Keratinocyte (primary cell): ENCODE data around the gene NAPA. TPM values are rescaled to one million over a fixed set of nuclear protein-coding genes. Genes with fewer than 3 reads are reported as not detected.

Source experiments
- DNase-seq: peaks from one replicate; pipeline ENCODE4 v3.0.0-alpha.2; 2011; ENCODE audit warnings: low read depth, missing footprints, low spot score
- FAIRE-seq: peaks from 2 replicates; lab custom pipeline; 2011; peaks lifted over from hg19 to GRCh38; lab: Jason Lieb, UNC
- H2AFZ ChIP-seq: 2 replicates; pipeline ENCODE4 v1.6.0; 2012; ENCODE audit warnings: low read length, control low read depth, inconsistent platforms; ENCODE audit not compliant: control insufficient read depth
- H3K27ac ChIP-seq: 2 replicates; pipeline ENCODE4 v1.5.1; 2011; ENCODE audit warnings: low read length; ENCODE audit not compliant: control insufficient read depth, insufficient read depth
- H3K27me3 ChIP-seq: 3 replicates; pipeline ENCODE4 v1.6.0; 2011; ENCODE audit warnings: low read length; ENCODE audit not compliant: control insufficient read depth, insufficient read depth; ENCODE audit errors: extremely low read depth
- H3K36me3 ChIP-seq, 2 experiments: 2 replicates in 1 of 2; 3 replicates in 1 of 2; pipeline ENCODE4 v1.5.1; 2011; ENCODE audit warnings: low read length in 2 of 2, mild to moderate bottlenecking in 1 of 2; ENCODE audit not compliant: control insufficient read depth in 2 of 2, insufficient read depth in 2 of 2; ENCODE audit errors: extremely low read depth in 1 of 2
- H3K4me1 ChIP-seq: 3 replicates; pipeline ENCODE4 v1.5.1; 2011; ENCODE audit warnings: low read length; ENCODE audit not compliant: control insufficient read depth, insufficient read depth; ENCODE audit errors: extremely low read depth
- H3K4me2 ChIP-seq: 3 replicates; pipeline ENCODE4 v1.6.0; 2011; ENCODE audit warnings: low read depth, low read length; ENCODE audit not compliant: control insufficient read depth, insufficient read depth; ENCODE audit errors: extremely low read depth
- H3K4me3 ChIP-seq, 3 experiments: fragments of 200-600 bp in 1 of 3; sonication (generic) in 1 of 3; 2 replicates in 2 of 3; 3 replicates in 1 of 3; pipeline ENCODE4 v1.5.1; 2011 to 2016; ENCODE audit warnings: low read length in 3 of 3, mild to moderate bottlenecking in 3 of 3, control low read depth in 2 of 3, inconsistent platforms in 1 of 3, low read depth in 1 of 3, mixed read lengths in 1 of 3, mixed run types in 1 of 3, moderate library complexity in 1 of 3; ENCODE audit not compliant: control insufficient read depth in 2 of 3, insufficient read depth in 2 of 3; ENCODE audit errors: extremely low read depth in 1 of 3
- H3K79me2 ChIP-seq: 2 replicates; pipeline ENCODE4 v1.6.0; 2012; ENCODE audit warnings: low read length; ENCODE audit not compliant: control insufficient read depth, insufficient read depth
- H3K9ac ChIP-seq: 3 replicates; pipeline ENCODE4 v1.6.0; 2011; ENCODE audit warnings: low read length; ENCODE audit not compliant: control insufficient read depth, insufficient read depth; ENCODE audit errors: extremely low read depth
- H3K9me1 ChIP-seq: 3 replicates; pipeline ENCODE4 v1.6.0; 2011; ENCODE audit warnings: low read length; ENCODE audit not compliant: control insufficient read depth, insufficient read depth; ENCODE audit errors: extremely low read depth
- H3K9me3 ChIP-seq: 2 replicates; pipeline ENCODE4 v1.5.1; 2012; ENCODE audit warnings: low read depth, low read length; ENCODE audit not compliant: control insufficient read depth
- H4K20me1 ChIP-seq: 3 replicates; pipeline ENCODE4 v1.6.0; 2011; ENCODE audit warnings: low read length; ENCODE audit not compliant: control insufficient read depth, insufficient read depth; ENCODE audit errors: extremely low read depth
- EZH2 ChIP-seq: IDR thresholded peaks from one replicate; pipeline ENCODE4 v1.6.1; 2012; ENCODE audit warnings: inconsistent platforms, mild to moderate bottlenecking, low read length, moderate library complexity
- dilution Hi-C: fragments of 300-500 bp; cut with MboI; formaldehyde crosslinking; loops from one replicate; pipeline ENCODE4 v1.7.0; 2020; ENCODE audit warnings: low sequenced_read_pairs; ENCODE audit not compliant: extremely low pct_ligation_motif_present
- polyA plus RNA-seq, 5 experiments: library from polyadenylated mRNA; depleted of rRNA in 3 of 5; stranded (reverse) in 3 of 5; stranded (forward) in 1 of 5; unstranded in 1 of 5; fragments of >200 nt; gene quantifications; 1 replicate in 1 of 5; 2 replicates in 3 of 5; 3 replicates in 1 of 5; pipeline versions ENCODE4 v1.2.1 to v1.2.3, GENCODE V29; 2011 to 2012; ENCODE audit warnings: missing spikeins in 2 of 5, low read depth in 1 of 5, low replicate concordance in 1 of 5
- TF ChIP-seq, protein P1 (sequence below), 3 experiments: IDR thresholded peaks in 1 of 3; conservative IDR thresholded peaks in 1 of 3; optimal IDR thresholded peaks in 1 of 3; 2 replicates in 2 of 3; 3 replicates in 1 of 3; pipeline versions ENCODE3 to v1.5.1; 2011; ENCODE audit warnings: low read length in 3 of 3, mild to moderate bottlenecking in 3 of 3, moderate library complexity in 2 of 3, control low read depth in 1 of 3, inconsistent platforms in 1 of 3; ENCODE audit not compliant: insufficient read depth in 2 of 3; ENCODE audit errors: extremely low read depth in 1 of 3

Gene NAPA
- polyA plus RNA-seq, 1 donor (not counting 4 experiments of a cell fraction or from before 2014, with no cell fraction given) = 89.0 TPM

GRCh38 chr19:47507012-47507411 is 7.9 kb downstream of the NAPA start:
- TF ChIP-seq, protein P1, sequence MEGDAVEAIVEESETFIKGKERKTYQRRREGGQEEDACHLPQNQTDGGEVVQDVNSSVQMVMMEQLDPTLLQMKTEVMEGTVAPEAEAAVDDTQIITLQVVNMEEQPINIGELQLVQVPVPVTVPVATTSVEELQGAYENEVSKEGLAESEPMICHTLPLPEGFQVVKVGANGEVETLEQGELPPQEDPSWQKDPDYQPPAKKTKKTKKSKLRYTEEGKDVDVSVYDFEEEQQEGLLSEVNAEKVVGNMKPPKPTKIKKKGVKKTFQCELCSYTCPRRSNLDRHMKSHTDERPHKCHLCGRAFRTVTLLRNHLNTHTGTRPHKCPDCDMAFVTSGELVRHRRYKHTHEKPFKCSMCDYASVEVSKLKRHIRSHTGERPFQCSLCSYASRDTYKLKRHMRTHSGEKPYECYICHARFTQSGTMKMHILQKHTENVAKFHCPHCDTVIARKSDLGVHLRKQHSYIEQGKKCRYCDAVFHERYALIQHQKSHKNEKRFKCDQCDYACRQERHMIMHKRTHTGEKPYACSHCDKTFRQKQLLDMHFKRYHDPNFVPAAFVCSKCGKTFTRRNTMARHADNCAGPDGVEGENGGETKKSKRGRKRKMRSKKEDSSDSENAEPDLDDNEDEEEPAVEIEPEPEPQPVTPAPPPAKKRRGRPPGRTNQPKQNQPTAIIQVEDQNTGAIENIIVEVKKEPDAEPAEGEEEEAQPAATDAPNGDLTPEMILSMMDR (optimal IDR thresholded peaks at IDR 0.05 in 1 of 3, IDR thresholded peaks at IDR 0.05 in 1 of 3, conservative IDR thresholded peaks at IDR 0.05 in 1 of 3; ENCODE audit: extremely low read depth in 1 of 3, insufficient read depth in 2 of 3, low read length in 3 of 3) = no peak
- TF ChIP-seq EZH2 = no peak
- Histone ChIP-seq H3K9me3 (no peaks in the 10 kb centered on the region), H3K4me2 (no peak overlapping the region), H3K9me1 (peaks cover 2% of the 10 kb centered on the region), H3K27ac (no peak overlapping the region), H3K27me3 (no peaks in the 10 kb centered on the region), H4K20me1 (peaks cover 3% of the 10 kb centered on the region), H3K36me3 (peaks cover 18 to 20% of the 10 kb centered on the region in 2 experiments), H3K79me2 (peaks cover 61% of the 10 kb centered on the region), H3K4me1 (peaks cover 32% of the 10 kb centered on the region), H3K4me3 (no peak overlapping the region), H2AFZ (no peak overlapping the region), H3K9ac (no peak overlapping the region)
- dilution Hi-C loops = no loop called here
- no peak for FAIRE-seq
- no peak for DNase-seq

DNA sequence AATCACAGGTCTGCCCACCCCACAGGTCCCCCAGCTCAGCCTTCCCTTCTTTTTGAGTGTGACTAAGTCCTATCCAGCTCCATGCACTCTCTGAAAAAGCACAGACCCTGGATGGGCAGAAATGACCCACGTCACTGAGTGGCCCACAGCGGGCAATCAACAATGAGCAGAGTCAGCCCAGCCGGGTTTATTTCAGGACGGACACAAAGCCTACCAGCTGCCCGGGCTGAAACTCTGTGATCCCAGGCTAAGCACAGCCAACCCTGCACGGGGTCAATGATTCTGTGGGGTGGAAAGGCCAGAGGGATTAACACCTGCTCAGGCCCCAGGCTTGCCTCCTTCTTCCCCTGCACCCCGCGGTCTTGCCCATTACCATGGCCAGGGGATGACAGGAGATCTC is 8.4 kb downstream of the NAPA start:
- H4K20me1 ChIP-seq = peaks cover 3% of the 10 kb centered on the region
- TF ChIP-seq EZH2 = no peak
- TF ChIP-seq, protein P1 (optimal IDR thresholded peaks at IDR 0.05 in 1 of 3, IDR thresholded peaks at IDR 0.05 in 1 of 3, conservative IDR thresholded peaks at IDR 0.05 in 1 of 3; ENCODE audit: extremely low read depth in 1 of 3, insufficient read depth in 2 of 3, low read length in 3 of 3) = no peak
- dilution Hi-C loops = no loop called here
- FAIRE-seq (no peak), DNase-seq (no peak)
- no peaks in the 10 kb centered on the region for H3K27me3 ChIP-seq
- H2AFZ ChIP-seq = no peak overlapping the region
- H3K9me3 ChIP-seq = no peaks in the 10 kb centered on the region
- peaks cover 27% of the 10 kb centered on the region for H3K4me1 ChIP-seq
- H3K4me3 ChIP-seq = no peak overlapping the region
- no peak overlapping the region for H3K9ac ChIP-seq
- H3K4me2 ChIP-seq = no peak overlapping the region
- no peak overlapping the region for H3K27ac ChIP-seq
- H3K79me2 ChIP-seq = peaks cover 55% of the 10 kb centered on the region
- peaks cover 2% of the 10 kb centered on the region for H3K9me1 ChIP-seq
- H3K36me3 ChIP-seq = peaks cover 19 to 23% of the 10 kb centered on the region in 2 experiments
